ENCODE results near the gene SEPTIN12. TPM values are rescaled to one million over a fixed set of nuclear protein-coding genes. Genes with fewer than 3 reads are reported as not detected.
A peak's percentile ranks its signal among the peaks of the same experiment; 100 is the strongest.

The SEPTIN12 gene
- total RNA-seq, 4 donors from 2014 or later, result 0.54 TPM; not detected in 3

- H3K9me3 ChIP-seq, result no peaks in the 10 kb centered on the region
- H3K36me3 ChIP-seq, result no peaks in the 10 kb centered on the region
- intact Hi-C loops (cut with DNase I), result loop anchor here (5.0 to 10.0 kb wide), 2 partner anchors 38 to 220 kb away; partner anchors contain the start of gene SEC14L5
- H3K27me3 ChIP-seq, result no peaks in the 10 kb centered on the region
- H3K4me1 ChIP-seq, result peaks cover 0 to 9% of the 10 kb centered on the region in 2 donors
- peak; percentile 87 to 90 for DNase-seq
- whole genome bisulfite sequencing, 2 donors, result 8 to 11% methylated on average over 22 to 38 of the region's 38 CpGs
- peak overlapping the region; percentile 77 to 90 (median 86) for H3K4me3 ChIP-seq (replicated peaks in 1 of 3)
- peak overlapping the region in 2 of 3 donors; percentile 21 to 61 for H3K27ac ChIP-seq
- TF ChIP-seq CTCF (IDR thresholded peaks at IDR 0.05), result no peak
Observed at GRCh38 chr16:4734730-4735535, 53.2 kb downstream of the SEPTIN12 start.

DNA sequence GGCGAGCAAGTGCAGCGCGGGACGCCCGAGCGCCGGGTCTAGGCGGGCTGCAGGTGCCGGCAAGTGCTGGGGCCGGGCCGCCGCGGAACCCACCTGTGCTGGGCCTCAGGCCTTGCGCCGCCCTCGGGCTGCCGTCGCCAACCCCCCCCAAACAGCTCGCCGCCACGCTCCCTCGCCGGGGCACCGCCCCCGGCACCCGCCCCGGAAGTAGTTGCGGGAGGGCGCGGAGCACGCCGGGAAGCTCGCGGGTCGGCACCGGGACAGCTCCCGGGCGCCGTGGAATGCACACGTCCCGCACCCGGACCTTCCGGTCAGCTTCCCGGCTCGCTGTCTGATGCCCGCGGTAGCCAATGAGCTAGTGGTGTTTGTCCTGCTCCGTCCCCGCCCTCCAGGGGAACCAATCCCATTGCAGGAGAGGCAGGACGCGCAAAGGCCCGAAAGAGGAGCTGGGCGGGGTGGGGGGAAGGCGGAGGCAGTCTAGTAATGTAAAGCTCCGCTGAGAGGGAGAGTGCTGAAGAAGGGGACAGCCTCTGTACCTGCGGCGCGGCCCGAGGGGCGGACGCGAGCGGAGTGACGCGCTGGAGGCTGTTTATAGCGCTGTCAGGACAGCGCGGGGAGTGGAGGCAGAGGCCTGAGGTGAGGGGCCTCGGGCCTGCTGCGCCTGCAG lies 53.9 kb downstream of the SEPTIN12 start, which contains the start of the genes ANKS3 and DNAAF8:
Gene ANKS3 (minus strand): TSS at position 209 of the 667 bp plus-strand sequence. CDS start 4,122 bp downstream, outside the sequence.
Gene DNAAF8 (plus strand): TSS at position 475 of the 667 bp plus-strand sequence. CDS start 1,978 bp downstream, outside the sequence.
- H3K9me3 ChIP-seq, result no peaks in the 10 kb centered on the region
- DNase-seq, result peak; percentile 98
- peak within 1 kb of the TSS; percentile 77 to 90 (median 86) for H3K4me3 ChIP-seq (replicated peaks in 1 of 3)
- 0 to 1% methylated on average over 16 to 42 of the region's 70 CpGs for WGBS, 2 donors
- H3K27ac ChIP-seq, result peak within 1 kb of the TSS in 2 of 3 donors; percentile 28 to 61
- intact Hi-C loops (cut with DNase I), result loop anchor here (5.0 to 10.0 kb wide), 2 partner anchors 37 to 221 kb away; partner anchors contain the start of gene SEC14L5
- no peaks in the 10 kb centered on the region for H3K27me3 ChIP-seq
- TF ChIP-seq CTCF (IDR thresholded peaks at IDR 0.05), result no peak
- peak in 1 of 2 donors; percentile 64 for TF ChIP-seq POLR2A (IDR thresholded peaks at IDR 0.05)
- peaks cover 0 to 6% of the 10 kb centered on the region in 2 donors for H3K36me3 ChIP-seq
- peaks cover 0 to 9% of the 10 kb centered on the region in 2 donors for H3K4me1 ChIP-seq

- Histone ChIP-seq H3K4me3 (replicated peaks in 1 of 3) (peak overlapping the region; percentile 77 to 90 (median 86)), H3K36me3 (peaks cover 0 to 7% of the 10 kb centered on the region in 2 donors), H3K27me3 (no peaks in the 10 kb centered on the region), H3K27ac (peak overlapping the region in 2 of 3 donors; percentile 28 to 61), H3K4me1 (peaks cover 0 to 9% of the 10 kb centered on the region in 2 donors), H3K9me3 (no peaks in the 10 kb centered on the region)
- WGBS, 2 donors, result 0 to 1% methylated on average over 18 to 19 of the region's 19 CpGs
- DNase-seq, result no peak
- TF ChIP-seq CTCF (IDR thresholded peaks at IDR 0.05) (no peak), POLR2A (IDR thresholded peaks at IDR 0.05) (no peak)
- intact Hi-C loops (cut with DNase I), result loop anchor here (5.0 to 10.0 kb wide), 2 partner anchors 36 to 221 kb away; partner anchors contain the start of gene SEC14L5
Observed at GRCh38 chr16:4733747-4734062, 54.4 kb downstream of the SEPTIN12 start.

DNA sequence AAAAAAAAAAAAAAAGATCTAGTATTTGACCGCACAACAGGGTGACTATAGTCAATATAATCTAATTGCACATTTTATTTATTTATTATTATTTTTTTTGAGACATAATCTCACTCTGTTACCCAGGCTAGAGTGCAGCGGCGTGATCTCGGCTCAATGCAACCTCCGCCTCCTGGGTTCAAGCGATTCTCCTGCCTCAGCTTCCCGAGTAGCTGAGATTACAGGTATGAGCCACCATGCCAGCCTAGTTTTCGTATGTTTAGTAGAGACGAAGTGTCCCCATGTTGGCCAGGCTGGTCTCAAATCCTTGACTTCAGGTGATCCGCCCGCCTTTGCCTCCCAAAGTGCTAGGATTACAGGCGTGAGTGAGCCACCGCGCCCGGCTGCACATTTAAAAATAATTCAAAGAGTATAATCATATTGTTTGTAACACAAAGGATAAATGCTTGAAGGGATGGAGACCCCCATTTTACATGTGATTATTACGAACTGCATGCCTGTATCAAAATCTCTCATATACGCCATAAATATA lies 54.9 kb downstream of the SEPTIN12 start:
- H3K27ac ChIP-seq, result no peak overlapping the region
- peak overlapping the region; percentile 77 to 90 (median 86) for H3K4me3 ChIP-seq (replicated peaks in 1 of 3)
- WGBS, 2 donors, result 23 to 27% methylated on average over 17 of the region's 17 CpGs
- H3K9me3 ChIP-seq, result no peaks in the 10 kb centered on the region
- peaks cover 0 to 7% of the 10 kb centered on the region in 2 donors for H3K36me3 ChIP-seq
- intact Hi-C loops (cut with DNase I), result loop anchor here (5.0 to 10.0 kb wide), 2 partner anchors 36 to 222 kb away; partner anchors contain the start of gene SEC14L5
- no peaks in the 10 kb centered on the region for H3K27me3 ChIP-seq
- H3K4me1 ChIP-seq, result peaks cover 0 to 9% of the 10 kb centered on the region in 2 donors
- no peak for TF ChIP-seq CTCF (IDR thresholded peaks at IDR 0.05)
- peak; percentile 28 to 35 for DNase-seq

All from thyroid gland (tissue), 4 donors.